ENCODE results near the gene SLC9A5. TPM values are rescaled to one million over a fixed set of nuclear protein-coding genes. Genes with fewer than 3 reads are reported as not detected.
A peak's percentile ranks its signal among the peaks of the same experiment; 100 is the strongest.

The SLC9A5 gene
- total and polyA plus RNA-seq, 10 of the 15 experiments (the other 5 are each of a cell fraction or from before 2014, with no cell fraction given), result 0.26 to 5.7 (median 1.5) TPM

DNA sequence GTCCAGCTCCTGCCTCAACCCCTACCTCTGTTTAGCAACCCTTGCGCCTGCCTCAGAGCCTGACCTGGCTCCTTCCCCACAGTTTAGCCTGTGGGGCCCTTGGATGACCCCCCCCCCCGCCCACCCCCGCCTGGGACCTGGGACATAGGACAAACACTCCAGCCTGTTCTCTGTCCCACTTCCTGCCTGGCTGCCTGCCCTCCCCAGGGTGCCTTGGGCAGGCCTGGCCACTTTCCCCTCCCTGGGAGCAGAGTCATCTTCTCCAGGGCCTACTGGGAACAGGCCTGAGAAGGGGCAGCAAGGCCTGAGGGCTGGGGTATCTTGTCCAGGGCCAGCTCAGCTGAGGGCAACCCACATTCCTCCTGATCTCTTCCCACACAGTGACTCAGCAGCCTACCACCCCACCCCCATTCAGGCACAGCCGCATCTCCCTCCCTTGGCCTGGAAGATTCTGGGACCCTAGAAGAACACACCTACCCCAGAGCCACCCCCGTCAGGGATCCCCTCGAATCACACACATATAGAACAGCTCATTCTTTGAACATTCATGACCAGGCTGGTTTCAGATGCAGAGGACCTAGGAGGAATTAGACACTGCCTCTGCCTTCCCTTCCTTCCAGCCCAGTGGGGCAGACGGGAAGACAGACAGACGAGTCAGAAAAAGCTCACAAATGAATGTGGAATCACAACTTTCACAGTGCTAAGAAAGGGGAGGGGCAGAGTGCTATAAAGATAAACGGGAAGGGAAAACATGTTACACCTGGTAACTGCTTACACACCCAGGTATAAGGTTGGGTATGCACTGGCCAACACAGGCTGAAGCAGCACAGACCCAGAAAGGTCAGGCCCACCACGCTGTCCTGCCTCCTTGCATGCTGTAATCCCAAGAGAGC, 7.5 kb upstream of the SLC9A5 start:
- Histone ChIP-seq H3K36me3 (ENCODE audit: control insufficient read depth in 2 of 2, insufficient read depth in 2 of 2, low read length in 1 of 2) (peaks cover 12 to 19% of the 10 kb centered on the region in 2 experiments; a peak in 3 of 4 replicates), H3K9me3 (replicated peaks; ENCODE audit: control insufficient read depth, insufficient read depth, low read length) (no peaks in the 10 kb centered on the region), H3K27ac (ENCODE audit: control insufficient read depth, insufficient read depth) (0 out of 2 replicates have a peak overlapping the region, but pooled peaks have one; percentile 13), H3K4me3 (no peak overlapping the region), H3K4me2 (ENCODE audit: control insufficient read depth, insufficient read depth) (no peak overlapping the region), H4K20me1 (ENCODE audit: control insufficient read depth, insufficient read depth) (no peaks in the 10 kb centered on the region), H3K9ac (ENCODE audit: control insufficient read depth, insufficient read depth, low read length) (no peak overlapping the region), H3K79me2 (ENCODE audit: control insufficient read depth, insufficient read depth, low read length) (peaks cover 39% of the 10 kb centered on the region), H3K4me1 (ENCODE audit: control insufficient read depth, insufficient read depth, low read length) (peaks cover 31% of the 10 kb centered on the region), H3K27me3 (replicated peaks in 1 of 2; ENCODE audit: control insufficient read depth in 2 of 2, insufficient read depth in 2 of 2, low read length in 1 of 2) (no peaks in the 10 kb centered on the region), H2AFZ (ENCODE audit: control insufficient read depth, low read depth, low read length) (no peak overlapping the region)
- SMC1A ChIA-PET (ENCODE audit: uncharacterized antibody, unreplicated experiment), result no interaction called here
- BruUV-seq (replicated peaks), result no TSS peak
- POLR2A ChIA-PET, result interaction anchor here (8.0 kb wide), 1 partner anchor 15 kb away, joined by 100 read pairs; the partner anchor contains the start of gene TMEM208
- ATAC-seq, result no peak
- intact Hi-C loops (cut with micrococcal nuclease; ENCODE audit: unreplicated experiment), result no loop called here
- CTCF ChIA-PET, result interaction anchor here (0.9 kb wide), 1 partner anchor 15 kb away, joined by 3 read pairs; no protein-coding TSS in a partner anchor
- 66% methylated on average over 8 of the region's 10 CpGs for WGBS (ENCODE audit: insufficient coverage, insufficient replicate concordance, low lambda C conversion rate, missing lambda C conversion rate)
- no peak for FAIRE-seq
- in situ Hi-C loops (cut with MboI), result no loop called here
- DNase-seq (ENCODE audit: low read depth, low spot score), result no peak
- RAD21 ChIA-PET (ENCODE audit: unreplicated experiment), result interaction anchor here (4.6 kb wide), 1 partner anchor 14 kb away, joined by 35 read pairs; the partner anchor contains the start of gene TMEM208
- TF ChIP-seq CHD4 (IDR thresholded peaks at IDR 0.05) (no peak), ZNF217 (IDR thresholded peaks at IDR 0.05) (no peak), ATF7 (IDR thresholded peaks at IDR 0.05; ENCODE audit: low read depth) (no peak), RFX5 (IDR thresholded peaks at IDR 0.05; ENCODE audit: low read depth, low read length) (no peak), MTA3 (IDR thresholded peaks at IDR 0.05; ENCODE audit: borderline replicate concordance, low read length) (no peak), SUPT20H (IDR thresholded peaks at IDR 0.05; ENCODE audit: borderline replicate concordance, control insufficient read depth, low read depth, low read length) (no peak), NFYB (IDR thresholded peaks at IDR 0.05; ENCODE audit: insufficient read depth, low read depth, low read length) (no peak), EGR1 (IDR thresholded peaks at IDR 0.05; ENCODE audit: borderline replicate concordance in 1 of 2, low read depth in 2 of 2, low read length in 2 of 2) (no peak), CHD1 (IDR thresholded peaks at IDR 0.05; ENCODE audit: low read depth, low read length) (no peak), STAT3 (IDR thresholded peaks at IDR 0.05; ENCODE audit: low read depth, low read length) (no peak)
- TF ChIP-seq, protein P1, sequence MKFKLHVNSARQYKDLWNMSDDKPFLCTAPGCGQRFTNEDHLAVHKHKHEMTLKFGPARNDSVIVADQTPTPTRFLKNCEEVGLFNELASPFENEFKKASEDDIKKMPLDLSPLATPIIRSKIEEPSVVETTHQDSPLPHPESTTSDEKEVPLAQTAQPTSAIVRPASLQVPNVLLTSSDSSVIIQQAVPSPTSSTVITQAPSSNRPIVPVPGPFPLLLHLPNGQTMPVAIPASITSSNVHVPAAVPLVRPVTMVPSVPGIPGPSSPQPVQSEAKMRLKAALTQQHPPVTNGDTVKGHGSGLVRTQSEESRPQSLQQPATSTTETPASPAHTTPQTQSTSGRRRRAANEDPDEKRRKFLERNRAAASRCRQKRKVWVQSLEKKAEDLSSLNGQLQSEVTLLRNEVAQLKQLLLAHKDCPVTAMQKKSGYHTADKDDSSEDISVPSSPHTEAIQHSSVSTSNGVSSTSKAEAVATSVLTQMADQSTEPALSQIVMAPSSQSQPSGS (IDR thresholded peaks at IDR 0.05; ENCODE audit: low read length), result no peak
- TF ChIP-seq, protein P2, sequence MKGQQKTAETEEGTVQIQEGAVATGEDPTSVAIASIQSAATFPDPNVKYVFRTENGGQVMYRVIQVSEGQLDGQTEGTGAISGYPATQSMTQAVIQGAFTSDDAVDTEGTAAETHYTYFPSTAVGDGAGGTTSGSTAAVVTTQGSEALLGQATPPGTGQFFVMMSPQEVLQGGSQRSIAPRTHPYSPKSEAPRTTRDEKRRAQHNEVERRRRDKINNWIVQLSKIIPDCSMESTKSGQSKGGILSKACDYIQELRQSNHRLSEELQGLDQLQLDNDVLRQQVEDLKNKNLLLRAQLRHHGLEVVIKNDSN (IDR thresholded peaks at IDR 0.05; ENCODE audit: borderline replicate concordance, extremely low read length, insufficient read depth, low read depth, low read length), result no peak
- TF ChIP-seq, protein P3, sequence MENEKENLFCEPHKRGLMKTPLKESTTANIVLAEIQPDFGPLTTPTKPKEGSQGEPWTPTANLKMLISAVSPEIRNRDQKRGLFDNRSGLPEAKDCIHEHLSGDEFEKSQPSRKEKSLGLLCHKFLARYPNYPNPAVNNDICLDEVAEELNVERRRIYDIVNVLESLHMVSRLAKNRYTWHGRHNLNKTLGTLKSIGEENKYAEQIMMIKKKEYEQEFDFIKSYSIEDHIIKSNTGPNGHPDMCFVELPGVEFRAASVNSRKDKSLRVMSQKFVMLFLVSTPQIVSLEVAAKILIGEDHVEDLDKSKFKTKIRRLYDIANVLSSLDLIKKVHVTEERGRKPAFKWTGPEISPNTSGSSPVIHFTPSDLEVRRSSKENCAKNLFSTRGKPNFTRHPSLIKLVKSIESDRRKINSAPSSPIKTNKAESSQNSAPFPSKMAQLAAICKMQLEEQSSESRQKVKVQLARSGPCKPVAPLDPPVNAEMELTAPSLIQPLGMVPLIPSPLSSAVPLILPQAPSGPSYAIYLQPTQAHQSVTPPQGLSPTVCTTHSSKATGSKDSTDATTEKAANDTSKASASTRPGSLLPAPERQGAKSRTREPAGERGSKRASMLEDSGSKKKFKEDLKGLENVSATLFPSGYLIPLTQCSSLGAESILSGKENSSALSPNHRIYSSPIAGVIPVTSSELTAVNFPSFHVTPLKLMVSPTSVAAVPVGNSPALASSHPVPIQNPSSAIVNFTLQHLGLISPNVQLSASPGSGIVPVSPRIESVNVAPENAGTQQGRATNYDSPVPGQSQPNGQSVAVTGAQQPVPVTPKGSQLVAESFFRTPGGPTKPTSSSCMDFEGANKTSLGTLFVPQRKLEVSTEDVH (IDR thresholded peaks at IDR 0.05; ENCODE audit: low read depth, partially characterized antibody), result no peak
- TF ChIP-seq, protein P4, sequence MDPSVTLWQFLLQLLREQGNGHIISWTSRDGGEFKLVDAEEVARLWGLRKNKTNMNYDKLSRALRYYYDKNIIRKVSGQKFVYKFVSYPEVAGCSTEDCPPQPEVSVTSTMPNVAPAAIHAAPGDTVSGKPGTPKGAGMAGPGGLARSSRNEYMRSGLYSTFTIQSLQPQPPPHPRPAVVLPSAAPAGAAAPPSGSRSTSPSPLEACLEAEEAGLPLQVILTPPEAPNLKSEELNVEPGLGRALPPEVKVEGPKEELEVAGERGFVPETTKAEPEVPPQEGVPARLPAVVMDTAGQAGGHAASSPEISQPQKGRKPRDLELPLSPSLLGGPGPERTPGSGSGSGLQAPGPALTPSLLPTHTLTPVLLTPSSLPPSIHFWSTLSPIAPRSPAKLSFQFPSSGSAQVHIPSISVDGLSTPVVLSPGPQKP (IDR thresholded peaks at IDR 0.05; ENCODE audit: low read depth, low read length), result no peak
